PFSK-1 (cell line): ENCODE measurements around the gene NEB.

Experiments used
- FOXP2 ChIP-seq: optimal IDR thresholded peaks from 2 replicates; pipeline ENCODE3; 2011; ENCODE audit warnings: borderline replicate concordance, control low read depth, inconsistent platforms; ENCODE audit not compliant: insufficient read depth; ENCODE audit errors: extremely low read length, extremely low read depth
- POLR2AphosphoS5 ChIP-seq: IDR thresholded peaks from 2 replicates; pipeline ENCODE4 v1.6.1; 2012; ENCODE audit warnings: low read depth, mild to moderate bottlenecking, control low read depth, low read length, moderate library complexity
- REST ChIP-seq, 2 experiments: IDR thresholded peaks; 2 replicates each; pipeline versions ENCODE4 v1.6.1 to v1.8.0; 2011 to 2012; ENCODE audit warnings: low read depth in 2 of 2, low read length in 2 of 2, control low read depth in 1 of 2, inconsistent platforms in 1 of 2, mild to moderate bottlenecking in 1 of 2, moderate library complexity in 1 of 2; ENCODE audit not compliant: insufficient read depth in 1 of 2
- SIN3A ChIP-seq: IDR thresholded peaks from 2 replicates; pipeline ENCODE4 v1.6.1; 2012; ENCODE audit warnings: mild to moderate bottlenecking, low read length, moderate library complexity, borderline replicate concordance; ENCODE audit not compliant: insufficient read depth
- TAF1 ChIP-seq: IDR thresholded peaks from 2 replicates; pipeline ENCODE4 v1.6.1; 2012; ENCODE audit warnings: low read length, control low read depth, borderline replicate concordance; ENCODE audit not compliant: insufficient read depth

DNA sequence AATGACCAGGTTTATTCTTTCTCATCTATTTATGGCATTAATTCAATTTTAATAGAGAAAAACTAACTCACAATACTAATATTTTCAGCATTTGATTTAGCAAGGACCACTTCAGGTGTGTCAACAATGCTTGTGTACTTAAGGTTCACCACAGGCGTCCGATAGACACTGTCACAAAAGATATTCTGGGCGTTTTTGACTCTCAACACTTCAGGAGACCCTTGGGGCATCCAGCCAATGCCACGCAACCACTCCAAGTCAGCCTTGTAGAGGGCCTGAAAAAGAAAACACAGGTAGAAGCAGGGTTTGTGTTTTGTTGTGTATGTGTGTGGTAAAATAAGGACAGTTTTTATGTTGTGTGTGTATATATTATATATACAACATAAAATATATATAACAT lies 158.2 kb downstream of the NEB start:
- TF ChIP-seq POLR2AphosphoS5: no peak
- TF ChIP-seq SIN3A: no peak
- TF ChIP-seq REST (IDR thresholded peaks at IDR 0.05; ENCODE audit: insufficient read depth in 1 of 2, low read depth in 2 of 2, low read length in 2 of 2): no peak
- no peak for TF ChIP-seq FOXP2
- no peak for TF ChIP-seq TAF1
